ENCODE results near the gene DUSP18. TPM values are rescaled to one million over a fixed set of nuclear protein-coding genes. Genes with fewer than 3 reads are reported as not detected.

DUSP18 gene
- total and polyA plus RNA-seq, 9 of the 15 experiments (the other 6 are each of a cell fraction or from before 2014, with no cell fraction given) = 1.00 to 3.7 (median 1.5) TPM

- TF ChIP-seq FOXK1 (CRISPR knock-in tag; IDR thresholded peaks at IDR 0.05; ENCODE audit: borderline replicate concordance) = no peak
- TF ChIP-seq E2F3 (CRISPR knock-in tag; IDR thresholded peaks at IDR 0.05) = no peak
- TF ChIP-seq PHB2 (IDR thresholded peaks at IDR 0.05; ENCODE audit: low read depth) = no peak
- TF ChIP-seq NUFIP1 (IDR thresholded peaks at IDR 0.05; ENCODE audit: partially characterized antibody) = no peak
- TF ChIP-seq NCOA2 (IDR thresholded peaks at IDR 0.05; ENCODE audit: partially characterized antibody in 2 of 2) = no peak
- TF ChIP-seq BMI1 (IDR thresholded peaks at IDR 0.05; ENCODE audit: low read length) = 0 out of 2 replicates have a peak, but pooled peaks have one; percentile 55
- no peak for TF ChIP-seq CBFA2T3 (IDR thresholded peaks at IDR 0.05)
- TF ChIP-seq ZNF830 (CRISPR knock-in tag; IDR thresholded peaks at IDR 0.05) = no peak
- no peak for TF ChIP-seq SPI1 (IDR thresholded peaks at IDR 0.05; ENCODE audit: borderline replicate concordance, low read depth, low read length)
Observed at GRCh38 chr22:30667494-30668385, at the start of gene DUSP18 (continued).

GRCh38 chr22:30714062-30714461 is 46.4 kb upstream of the DUSP18 start:
- intact Hi-C loops (cut with micrococcal nuclease) = no loop called here
- ChIA-PET POLR2A (no interaction called here), CTCF (ENCODE audit: low intra/inter-chr PET ratio) (no interaction called here)
- DNase-seq (ENCODE audit: extremely low read depth in 1 of 4, low spot score in 3 of 4) (no peak), FAIRE-seq (no peak), ATAC-seq (no peak)
- WGBS (ENCODE audit: insufficient coverage, low coverage, missing lambda C conversion rate) = 46% methylated on average over 2 of the region's 2 CpGs
- Histone ChIP-seq H3K4me1 (replicated peaks in 1 of 2; ENCODE audit: control insufficient read depth in 2 of 2, insufficient read depth in 2 of 2, low read length in 2 of 2) (no peaks in the 10 kb centered on the region; a peak in 2 of 5 replicates), H3K4me2 (ENCODE audit: insufficient read depth, low read length) (no peak overlapping the region), H2AFZ (ENCODE audit: low read depth, low read length) (no peak overlapping the region), H3K9me3 (replicated peaks; ENCODE audit: control insufficient read depth, insufficient read depth, low read depth, low read length) (no peaks in the 10 kb centered on the region), H3K9me1 (ENCODE audit: control insufficient read depth, insufficient read depth, low read length) (no peaks in the 10 kb centered on the region), H3K4me3 (no peak overlapping the region), H3K9ac (ENCODE audit: insufficient read depth in 1 of 2, low read depth in 2 of 2, low read length in 2 of 2) (no peak overlapping the region), H3K36me3 (ENCODE audit: control insufficient read depth, insufficient read depth, low read length) (no peaks in the 10 kb centered on the region), H3K27me3 (ENCODE audit: control insufficient read depth in 2 of 2, insufficient read depth in 2 of 2, low read length in 2 of 2) (no peaks in the 10 kb centered on the region), H3K27ac (ENCODE audit: extremely low read depth, low read depth, low read length) (no peak overlapping the region), H4K20me1 (replicated peaks; ENCODE audit: control insufficient read depth, insufficient read depth, low read length) (no peaks in the 10 kb centered on the region), H3K79me2 (ENCODE audit: control insufficient read depth, insufficient read depth, low read length) (no peaks in the 10 kb centered on the region)
- no TSS peak for BruUV-seq (replicated peaks)
- in situ Hi-C loops (cut with MboI) = no loop called here
- TF ChIP-seq ZNF232 (CRISPR knock-in tag; IDR thresholded peaks at IDR 0.05) (no peak), ETV6 (IDR thresholded peaks at IDR 0.05; ENCODE audit: borderline replicate concordance in 1 of 2, low read depth in 2 of 2, low read length in 1 of 2) (no peak), ETV6 (CRISPR knock-in tag; IDR thresholded peaks at IDR 0.05; ENCODE audit: borderline replicate concordance) (no peak), ZNF140 (CRISPR knock-in tag; IDR thresholded peaks at IDR 0.05) (no peak), ZNF764 (CRISPR knock-in tag; IDR thresholded peaks at IDR 0.05; ENCODE audit: low read depth) (no peak), NR2C2 (CRISPR knock-in tag; IDR thresholded peaks at IDR 0.05) (no peak), NR2C2 (tag; IDR thresholded peaks at IDR 0.05) (no peak), GATA2 (CRISPR knock-in tag; IDR thresholded peaks at IDR 0.05) (no peak), MECOM (CRISPR knock-in tag; IDR thresholded peaks at IDR 0.05) (no peak), PHF20 (IDR thresholded peaks at IDR 0.05; ENCODE audit: partially characterized antibody) (no peak), ATF6 (CRISPR knock-in tag; IDR thresholded peaks at IDR 0.05) (no peak), ZNF12 (CRISPR knock-in tag; IDR thresholded peaks at IDR 0.05) (no peak), ZNF431 (CRISPR knock-in tag; IDR thresholded peaks at IDR 0.05) (no peak)

All from K562 (cell line).